ENCODE results near the gene MINDY4.

MINDY4 gene

GRCh38 chr7:30799206-30799975 is 28.2 kb downstream of the MINDY4 start:
- H3K79me1 ChIP-seq (ENCODE audit: low read length), result no peaks in the 10 kb centered on the region
- H3K27me3 ChIP-seq (ENCODE audit: insufficient read depth, low read length, poor library complexity), result no peaks in the 10 kb centered on the region
- no peak overlapping the region for H4K5ac ChIP-seq (ENCODE audit: low read length)
- peak; percentile 60 for DNase-seq
- no peak overlapping the region for H3K23ac ChIP-seq (ENCODE audit: low read length)
- H3K56ac ChIP-seq (ENCODE audit: low read length), result no peak overlapping the region
- no CpG with 5 or more reads among the region's 2 CpGs for WGBS (ENCODE audit: extremely low coverage, insufficient coverage, low lambda C conversion rate)
- H3K4me2 ChIP-seq (ENCODE audit: low read length), result no peak overlapping the region
- H2AK5ac ChIP-seq (ENCODE audit: low read length), result no peak overlapping the region
- no peaks in the 10 kb centered on the region for H3K36me3 ChIP-seq (ENCODE audit: control insufficient read depth, insufficient read depth, low read length)
- no peak overlapping the region for H2BK15ac ChIP-seq (replicated peaks; ENCODE audit: low read depth)
- H3K4ac ChIP-seq (ENCODE audit: low read depth, low read length), result no peak overlapping the region
- H3K4me3 ChIP-seq (ENCODE audit: low read length), result no peak overlapping the region
- H3K9ac ChIP-seq (ENCODE audit: low read length), result no peak overlapping the region
- no peak overlapping the region for H3K18ac ChIP-seq (ENCODE audit: low read length)
- no peaks in the 10 kb centered on the region for H3K79me2 ChIP-seq (ENCODE audit: control insufficient read depth, insufficient read depth, low read length)
- no peak overlapping the region for H2BK120ac ChIP-seq (ENCODE audit: low read depth, low read length)
- H3K4me1 ChIP-seq (ENCODE audit: control insufficient read depth, low read depth, low read length), result no peaks in the 10 kb centered on the region
- H2BK5ac ChIP-seq (ENCODE audit: low read length), result no peak overlapping the region
- H3K27ac ChIP-seq (ENCODE audit: low read depth, low read length), result no peak overlapping the region
- H4K8ac ChIP-seq (ENCODE audit: low read depth, low read length), result no peak overlapping the region

GRCh38 chr7:30799976-30800661 is 28.9 kb downstream of the MINDY4 start:
- Histone ChIP-seq H3K79me2 (ENCODE audit: control insufficient read depth, insufficient read depth, low read length) (no peaks in the 10 kb centered on the region), H2BK15ac (replicated peaks; ENCODE audit: low read depth) (no peak overlapping the region), H3K4me2 (ENCODE audit: low read length) (no peak overlapping the region), H3K27me3 (ENCODE audit: insufficient read depth, low read length, poor library complexity) (no peaks in the 10 kb centered on the region), H2AK5ac (ENCODE audit: low read length) (no peak overlapping the region), H3K4ac (ENCODE audit: low read depth, low read length) (no peak overlapping the region), H3K4me3 (ENCODE audit: low read length) (no peak overlapping the region), H3K4me1 (ENCODE audit: control insufficient read depth, low read depth, low read length) (no peaks in the 10 kb centered on the region), H3K18ac (ENCODE audit: low read length) (no peak overlapping the region), H2BK5ac (ENCODE audit: low read length) (no peak overlapping the region), H3K23ac (ENCODE audit: low read length) (no peak overlapping the region), H3K56ac (ENCODE audit: low read length) (no peak overlapping the region), H3K27ac (ENCODE audit: low read depth, low read length) (no peak overlapping the region), H3K9ac (ENCODE audit: low read length) (no peak overlapping the region), H2BK120ac (ENCODE audit: low read depth, low read length) (no peak overlapping the region), H4K8ac (ENCODE audit: low read depth, low read length) (no peak overlapping the region), H3K36me3 (ENCODE audit: control insufficient read depth, insufficient read depth, low read length) (no peaks in the 10 kb centered on the region), H4K5ac (ENCODE audit: low read length) (no peak overlapping the region), H3K79me1 (ENCODE audit: low read length) (no peaks in the 10 kb centered on the region)
- WGBS (ENCODE audit: extremely low coverage, insufficient coverage, low lambda C conversion rate), result no CpG with 5 or more reads among the region's 5 CpGs
- no peak for DNase-seq

- Histone ChIP-seq H3K9ac (ENCODE audit: low read length) (no peak overlapping the region), H2BK120ac (ENCODE audit: low read depth, low read length) (no peak overlapping the region), H3K4me2 (ENCODE audit: low read length) (no peak overlapping the region), H2AK5ac (ENCODE audit: low read length) (no peak overlapping the region), H3K56ac (ENCODE audit: low read length) (no peak overlapping the region), H3K4me1 (ENCODE audit: control insufficient read depth, low read depth, low read length) (no peaks in the 10 kb centered on the region), H3K4me3 (ENCODE audit: low read length) (no peak overlapping the region), H3K27ac (ENCODE audit: low read depth, low read length) (no peak overlapping the region), H3K79me1 (ENCODE audit: low read length) (no peaks in the 10 kb centered on the region), H3K23ac (ENCODE audit: low read length) (no peak overlapping the region), H3K79me2 (ENCODE audit: control insufficient read depth, insufficient read depth, low read length) (no peaks in the 10 kb centered on the region), H2BK15ac (replicated peaks; ENCODE audit: low read depth) (no peak overlapping the region), H3K27me3 (ENCODE audit: insufficient read depth, low read length, poor library complexity) (no peaks in the 10 kb centered on the region), H3K18ac (ENCODE audit: low read length) (no peak overlapping the region), H3K4ac (ENCODE audit: low read depth, low read length) (no peak overlapping the region), H2BK5ac (ENCODE audit: low read length) (no peak overlapping the region), H3K36me3 (ENCODE audit: control insufficient read depth, insufficient read depth, low read length) (no peaks in the 10 kb centered on the region), H4K8ac (ENCODE audit: low read depth, low read length) (no peak overlapping the region), H4K5ac (ENCODE audit: low read length) (no peak overlapping the region)
- peak; percentile 74 for DNase-seq
- no CpG with 5 or more reads among the region's 6 CpGs for WGBS (ENCODE audit: extremely low coverage, insufficient coverage, low lambda C conversion rate)
Measured at GRCh38 chr7:30800785-30801252, 29.6 kb downstream of the MINDY4 start.

- H3K36me3 ChIP-seq (ENCODE audit: control insufficient read depth, insufficient read depth, low read length), result no peaks in the 10 kb centered on the region
- H3K79me1 ChIP-seq (ENCODE audit: low read length), result no peaks in the 10 kb centered on the region
- no peaks in the 10 kb centered on the region for H3K79me2 ChIP-seq (ENCODE audit: control insufficient read depth, insufficient read depth, low read length)
- no peak overlapping the region for H2AK5ac ChIP-seq (ENCODE audit: low read length)
- H3K4me3 ChIP-seq (ENCODE audit: low read length), result no peak overlapping the region
- H3K23ac ChIP-seq (ENCODE audit: low read length), result no peak overlapping the region
- no peak overlapping the region for H3K4ac ChIP-seq (ENCODE audit: low read depth, low read length)
- H4K8ac ChIP-seq (ENCODE audit: low read depth, low read length), result no peak overlapping the region
- H3K56ac ChIP-seq (ENCODE audit: low read length), result no peak overlapping the region
- no peak overlapping the region for H2BK15ac ChIP-seq (replicated peaks; ENCODE audit: low read depth)
- no peaks in the 10 kb centered on the region for H3K27me3 ChIP-seq (ENCODE audit: insufficient read depth, low read length, poor library complexity)
- no peak overlapping the region for H3K18ac ChIP-seq (ENCODE audit: low read length)
- H3K9ac ChIP-seq (ENCODE audit: low read length), result no peak overlapping the region
- H2BK120ac ChIP-seq (ENCODE audit: low read depth, low read length), result no peak overlapping the region
- H2BK5ac ChIP-seq (ENCODE audit: low read length), result no peak overlapping the region
- no peak overlapping the region for H3K4me2 ChIP-seq (ENCODE audit: low read length)
- H4K5ac ChIP-seq (ENCODE audit: low read length), result no peak overlapping the region
- WGBS (ENCODE audit: extremely low coverage, insufficient coverage, low lambda C conversion rate), result 100% methylated on average over 2 of the region's 4 CpGs
- DNase-seq, result no peak
- H3K27ac ChIP-seq (ENCODE audit: low read depth, low read length), result no peak overlapping the region
- H3K4me1 ChIP-seq (ENCODE audit: control insufficient read depth, low read depth, low read length), result no peaks in the 10 kb centered on the region
Measured at GRCh38 chr7:30802812-30803211, 31.6 kb downstream of the MINDY4 start.

- no peaks in the 10 kb centered on the region for H3K27me3 ChIP-seq (ENCODE audit: insufficient read depth, low read length, poor library complexity)
- H3K4me2 ChIP-seq (ENCODE audit: low read length), result no peak overlapping the region
- H3K27ac ChIP-seq (ENCODE audit: low read depth, low read length), result no peak overlapping the region
- no peak overlapping the region for H3K4me3 ChIP-seq (ENCODE audit: low read length)
- H3K36me3 ChIP-seq (ENCODE audit: control insufficient read depth, insufficient read depth, low read length), result no peaks in the 10 kb centered on the region
- no peak overlapping the region for H4K8ac ChIP-seq (ENCODE audit: low read depth, low read length)
- H3K79me1 ChIP-seq (ENCODE audit: low read length), result no peaks in the 10 kb centered on the region
- no peak overlapping the region for H2BK15ac ChIP-seq (replicated peaks; ENCODE audit: low read depth)
- H3K18ac ChIP-seq (ENCODE audit: low read length), result no peak overlapping the region
- WGBS (ENCODE audit: extremely low coverage, insufficient coverage, low lambda C conversion rate), result no CpG with 5 or more reads among the region's 3 CpGs
- no peaks in the 10 kb centered on the region for H3K4me1 ChIP-seq (ENCODE audit: control insufficient read depth, low read depth, low read length)
- H3K4ac ChIP-seq (ENCODE audit: low read depth, low read length), result no peak overlapping the region
- no peak overlapping the region for H4K5ac ChIP-seq (ENCODE audit: low read length)
- H3K9ac ChIP-seq (ENCODE audit: low read length), result no peak overlapping the region
- no peak overlapping the region for H2AK5ac ChIP-seq (ENCODE audit: low read length)
- H2BK120ac ChIP-seq (ENCODE audit: low read depth, low read length), result no peak overlapping the region
- no peak for DNase-seq
- H3K56ac ChIP-seq (ENCODE audit: low read length), result no peak overlapping the region
- H2BK5ac ChIP-seq (ENCODE audit: low read length), result no peak overlapping the region
- H3K79me2 ChIP-seq (ENCODE audit: control insufficient read depth, insufficient read depth, low read length), result no peaks in the 10 kb centered on the region
- no peak overlapping the region for H3K23ac ChIP-seq (ENCODE audit: low read length)
Measured at GRCh38 chr7:30804078-30804661, 33.0 kb downstream of the MINDY4 start.

Data from mesendoderm (in vitro differentiated cells).